GM12801 (cell line): ENCODE measurements around the gene OGT.

Source experiments
- CTCF ChIP-seq: IDR thresholded peaks from one replicate; pipeline ENCODE4 v1.5.1; 2011; ENCODE audit warnings: control low read depth; ENCODE audit not compliant: insufficient read length; ENCODE audit errors: extremely low read depth

The OGT gene

DNA sequence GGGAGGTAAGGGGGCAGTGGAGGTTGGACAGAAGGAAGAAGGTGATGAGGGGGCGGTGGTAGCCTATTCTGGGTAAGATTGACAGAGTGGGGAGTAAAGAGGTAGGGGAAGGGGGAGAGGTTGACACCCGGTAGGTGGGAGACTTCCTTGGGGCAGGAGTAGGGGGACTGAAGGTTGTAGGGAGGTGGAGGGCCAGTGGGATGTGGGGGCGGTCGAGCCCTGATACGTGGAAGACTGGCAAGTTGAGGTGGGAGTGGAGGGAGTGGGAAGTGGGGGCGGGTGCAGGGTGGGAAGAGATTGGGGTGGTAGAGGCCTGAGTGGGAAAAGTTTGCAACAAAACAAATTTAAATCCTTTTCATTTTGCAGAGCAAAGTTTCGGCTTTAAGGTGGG is 47.1 kb downstream of the OGT start:
- no peak for TF ChIP-seq CTCF

DNA sequence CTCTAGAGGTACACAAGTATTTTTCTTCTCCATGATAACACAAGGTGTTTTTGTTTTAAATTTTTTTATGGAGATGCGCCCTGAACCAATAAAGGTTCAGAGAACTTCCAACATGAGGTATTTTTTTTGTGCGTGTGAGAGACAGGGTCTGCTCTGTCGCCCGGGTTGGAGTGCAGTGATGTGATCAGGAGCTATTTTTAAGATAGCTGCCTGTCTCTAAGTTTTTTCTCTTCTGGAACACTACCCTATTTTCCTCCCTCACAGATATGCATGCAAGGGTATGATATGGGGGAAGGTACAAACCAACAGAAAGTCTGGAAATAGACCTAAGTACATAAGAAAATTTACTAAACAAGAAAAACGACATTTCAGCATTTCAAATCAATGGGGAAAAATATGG is 48.3 kb downstream of the OGT start:
- TF ChIP-seq CTCF: no peak

- no peak for TF ChIP-seq CTCF
Measured at GRCh38 chrX:71586929-71587328, 54.0 kb downstream of the OGT start.

DNA sequence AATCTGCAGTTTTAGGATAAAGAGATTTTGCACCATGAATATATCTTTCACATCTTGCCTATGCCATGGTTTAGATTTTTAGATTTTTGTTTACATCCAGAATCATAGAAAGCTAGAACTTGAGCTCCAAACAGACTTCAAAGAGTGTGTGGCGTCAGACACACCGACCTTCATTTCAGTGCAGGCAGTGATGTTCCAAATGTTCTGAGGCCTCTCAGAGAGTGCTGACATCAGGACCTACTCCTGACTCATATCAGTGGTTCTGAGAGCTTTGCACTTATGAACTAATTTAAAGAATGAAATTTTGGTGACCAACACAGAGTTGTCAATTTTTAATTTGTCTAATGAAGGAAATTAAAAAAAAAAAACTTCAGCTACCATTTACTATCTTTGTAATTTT is 67.1 kb downstream of the OGT start:
- TF ChIP-seq CTCF: no peak

GRCh38 chrX:71603618-71604017 is 70.7 kb downstream of the OGT start:
- TF ChIP-seq CTCF: no peak

- no peak for TF ChIP-seq CTCF
Measured at GRCh38 chrX:71604141-71604540, 71.2 kb downstream of the OGT start.

GRCh38 chrX:71604796-71605568 is 72.1 kb downstream of the OGT start:
- TF ChIP-seq CTCF: no peak
